Activated CD4-positive, CD25-positive, alpha-beta regulatory T cell treated with anti-CD3 and anti-CD28 coated beads, Interleukin-2, amount 50 U/mL, for 72 hours (primary cell): ENCODE measurements around the gene TRIM13.
"Not testable (repeated sequence)": the region's sequence is repeated elsewhere in the genome, so short reads cannot be mapped to it uniquely, and the experiment has no call there.

Source experiments
- DNase-seq: peaks from one replicate; pipeline ENCODE4 v3.0.0; 2021

The TRIM13 gene

DNA sequence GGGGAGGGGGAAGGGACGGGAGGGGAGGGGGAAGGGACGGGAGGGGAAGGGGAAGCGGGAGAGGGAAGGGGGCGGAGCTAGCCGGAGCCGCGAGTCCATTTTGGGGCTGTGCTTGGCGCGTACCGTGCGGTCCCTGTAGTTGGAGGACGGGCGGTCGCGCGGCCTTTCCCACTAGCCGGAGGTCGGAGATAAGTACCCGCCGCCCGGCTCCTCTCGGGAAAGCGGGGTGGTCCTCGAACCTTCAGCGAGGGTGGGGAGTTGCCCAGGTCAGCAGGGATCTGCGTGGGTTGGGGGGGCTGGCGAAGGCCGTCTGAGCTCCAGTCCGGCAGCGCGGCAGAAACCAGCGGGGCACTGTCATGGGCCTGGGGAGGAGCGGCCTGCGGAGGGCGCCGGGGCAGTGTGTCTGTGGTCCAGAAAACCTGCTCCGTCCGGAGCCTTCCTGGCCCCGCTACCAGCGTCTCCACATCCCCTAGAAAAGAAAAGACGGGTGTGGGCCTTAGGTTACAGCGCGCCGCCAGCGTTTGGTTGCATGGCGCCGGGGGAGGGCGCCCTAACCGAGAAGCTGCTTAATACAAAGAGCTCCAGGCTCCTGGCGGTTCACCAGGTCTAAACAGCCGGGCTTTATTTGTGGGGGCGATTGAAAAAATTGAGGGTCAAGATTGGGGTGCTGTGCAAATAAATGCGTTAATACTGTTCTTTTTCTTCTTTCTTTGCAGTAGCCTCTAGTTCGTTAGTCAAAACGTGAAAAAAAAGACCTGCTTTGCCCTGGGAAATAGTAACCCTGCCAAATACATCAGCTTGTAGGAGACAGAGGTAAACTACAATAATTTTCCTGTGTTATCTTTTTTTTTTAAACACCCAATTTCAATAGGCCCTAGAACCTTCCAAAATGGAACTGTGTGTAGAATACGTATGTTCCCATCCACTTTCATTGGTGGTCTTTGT, at the start of gene TRIM13:
TSS of gene TRIM13 (plus strand) at position 92 of the 945 bp plus-strand sequence. CDS start 14,899 bp downstream, outside the sequence.
- peak; percentile 83 for DNase-seq

DNA sequence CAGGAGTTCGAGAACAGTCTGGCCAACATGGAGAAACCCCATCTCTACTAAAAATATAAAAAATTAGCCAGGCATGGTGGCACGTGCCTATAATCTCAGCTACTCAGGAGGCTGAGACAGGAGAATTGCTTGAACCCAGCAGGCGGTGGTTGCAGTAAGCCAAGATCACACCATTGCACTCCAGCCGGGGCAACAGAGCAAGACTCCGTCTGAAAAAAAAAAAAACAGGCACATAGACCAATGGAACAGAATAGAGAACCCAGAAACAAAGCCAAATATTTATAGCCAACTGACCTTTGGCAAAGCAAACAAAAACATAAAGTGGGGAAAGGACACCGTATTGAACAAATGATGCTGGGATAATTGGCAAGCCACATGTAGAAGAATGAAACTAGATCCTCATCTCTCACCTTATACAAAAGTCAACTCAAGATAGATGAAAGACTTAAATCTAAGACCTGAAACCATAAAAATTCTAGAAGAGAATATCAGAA, 48.0 kb upstream of the TRIM13 start:
- not testable (repeated sequence) for DNase-seq

- no peak for DNase-seq
Measured at GRCh38 chr13:49951754-49952535, 44.9 kb upstream of the TRIM13 start.

DNA sequence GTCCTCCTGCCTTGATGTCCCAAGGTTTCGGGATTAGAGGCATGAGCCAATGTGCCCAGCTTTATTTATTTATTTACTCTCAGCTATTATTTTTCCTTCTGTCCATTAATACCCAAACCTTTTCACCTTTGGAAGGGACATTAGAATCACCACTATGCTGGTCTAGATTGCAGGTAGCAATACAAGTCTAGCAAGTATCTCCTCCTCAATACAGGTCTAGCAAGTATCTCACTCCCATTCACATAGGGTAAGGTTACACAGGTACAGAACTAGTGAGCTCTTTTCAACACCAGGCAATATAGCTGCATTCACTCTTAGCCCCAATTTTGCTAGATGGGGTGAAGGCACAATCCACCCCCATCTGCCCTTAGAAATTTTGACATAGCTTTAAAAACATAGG, 43.3 kb upstream of the TRIM13 start:
- DNase-seq, result no peak

DNA sequence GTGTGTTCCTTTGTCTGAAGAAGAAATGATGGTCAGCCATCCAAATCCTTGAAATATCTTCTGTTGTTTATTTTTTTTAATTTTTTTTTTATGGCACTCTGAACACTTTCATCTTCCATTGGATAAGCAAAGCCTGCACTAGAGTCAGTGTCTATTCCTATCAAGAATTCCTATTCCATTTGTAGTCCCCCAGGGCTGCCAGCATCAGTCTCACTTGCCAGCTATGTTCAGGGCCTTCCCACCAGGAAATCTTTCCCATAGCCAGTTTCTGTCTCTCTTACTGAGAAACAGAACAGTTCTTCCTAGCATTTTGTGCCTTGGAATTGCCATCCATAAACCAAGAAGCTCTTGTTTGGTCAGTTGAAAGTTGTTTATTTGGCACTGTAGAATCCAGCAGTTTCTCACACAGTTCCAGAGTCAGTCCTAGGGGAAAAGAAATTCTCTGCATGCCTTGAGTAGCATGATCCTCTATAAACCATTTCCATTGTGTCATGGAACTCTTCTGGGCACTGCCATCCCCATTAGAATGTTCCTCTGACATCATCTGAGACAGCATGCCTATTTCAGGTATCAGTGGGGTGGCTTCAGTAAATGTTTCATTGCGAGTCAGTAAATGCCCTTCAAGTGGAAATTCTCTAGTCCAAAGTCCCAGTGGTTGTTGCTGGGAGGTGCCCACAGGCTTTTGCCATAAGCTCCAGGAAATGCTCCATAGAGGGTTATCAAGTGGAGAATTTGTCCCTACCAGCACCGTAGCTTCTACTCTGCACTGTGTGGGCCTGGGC, 42.0 kb upstream of the TRIM13 start:
- no peak for DNase-seq

GRCh38 chr13:49956131-49956530, 40.7 kb upstream of the TRIM13 start:
- no peak for DNase-seq

- DNase-seq, result no peak
Measured at GRCh38 chr13:49958321-49958720, 38.5 kb upstream of the TRIM13 start.

GRCh38 chr13:49967456-49967855, 29.4 kb upstream of the TRIM13 start:
- no peak for DNase-seq

GRCh38 chr13:49972709-49973108, 24.1 kb upstream of the TRIM13 start:
- no peak for DNase-seq

- DNase-seq, result no peak
Measured at GRCh38 chr13:49975826-49976225, 21.0 kb upstream of the TRIM13 start.

DNA sequence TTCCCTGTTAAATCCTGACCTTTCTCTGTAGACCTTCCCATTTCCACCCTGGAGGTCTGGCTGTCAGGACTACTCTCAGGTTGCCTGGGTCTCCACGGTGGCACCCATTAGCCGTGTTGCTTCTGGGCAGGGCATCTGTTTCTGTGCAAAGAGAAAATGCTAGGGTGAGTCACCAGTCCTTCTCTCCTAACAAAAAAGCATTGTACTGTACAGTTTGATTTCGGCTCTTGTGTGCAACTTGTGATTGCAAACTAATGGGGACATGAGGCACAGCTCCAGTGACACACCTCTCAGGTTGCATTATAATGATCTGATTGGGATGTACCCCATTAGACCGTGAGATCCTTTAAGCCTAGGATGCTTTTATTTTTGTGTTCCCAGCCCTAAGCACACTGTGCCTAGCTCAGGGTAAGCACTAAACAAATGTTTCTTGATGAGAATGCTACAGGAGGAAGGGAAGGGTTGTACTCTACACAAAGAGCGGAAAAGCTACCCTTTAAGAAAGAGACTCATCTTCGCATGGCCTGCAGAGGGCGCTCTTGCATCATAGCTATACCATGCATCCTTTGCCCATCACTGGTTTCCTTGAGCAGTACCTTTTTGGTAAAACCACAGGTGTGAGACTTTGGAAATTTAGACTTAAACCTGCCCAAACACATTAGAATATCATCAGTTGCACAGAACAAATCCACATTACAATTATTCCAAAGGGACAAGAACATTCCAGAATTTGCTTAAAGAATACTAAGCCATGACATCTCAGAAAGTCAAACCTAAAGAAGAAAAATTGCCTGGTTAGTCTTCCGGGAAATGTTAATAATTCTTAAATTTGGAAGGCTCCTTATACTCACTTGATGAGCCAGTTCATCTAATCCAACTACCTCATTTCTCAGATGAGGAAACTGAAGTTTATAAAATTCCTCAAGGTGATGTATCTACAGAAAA, 20.3 kb upstream of the TRIM13 start:
- DNase-seq, result peak; percentile 76

GRCh38 chr13:49977992-49978391, 18.9 kb upstream of the TRIM13 start:
- no peak for DNase-seq

- no peak for DNase-seq
Measured at GRCh38 chr13:49980266-49980665, 16.6 kb upstream of the TRIM13 start.

DNA sequence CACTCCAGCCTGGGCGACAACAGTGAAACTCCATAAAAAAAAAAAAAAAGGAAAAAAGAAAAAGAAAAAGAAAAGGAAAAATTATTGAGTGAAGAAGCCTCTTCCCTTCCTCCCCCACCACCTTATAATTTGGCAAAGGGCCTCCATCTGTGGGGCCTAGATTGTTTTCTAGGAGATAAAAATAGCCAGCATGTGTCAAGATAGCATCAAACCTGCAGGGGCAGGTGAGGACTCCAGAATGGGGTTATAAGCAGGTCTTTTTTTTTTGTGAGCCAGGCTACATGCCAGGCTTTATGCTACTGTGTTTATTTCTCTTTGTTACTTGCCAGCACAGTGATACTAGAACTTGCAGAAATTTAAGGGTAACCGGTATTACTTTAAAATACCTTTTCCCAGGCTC, 11.7 kb upstream of the TRIM13 start:
- no peak for DNase-seq

- DNase-seq, result no peak
Measured at GRCh38 chr13:49986471-49986870, 10.4 kb upstream of the TRIM13 start.

DNA sequence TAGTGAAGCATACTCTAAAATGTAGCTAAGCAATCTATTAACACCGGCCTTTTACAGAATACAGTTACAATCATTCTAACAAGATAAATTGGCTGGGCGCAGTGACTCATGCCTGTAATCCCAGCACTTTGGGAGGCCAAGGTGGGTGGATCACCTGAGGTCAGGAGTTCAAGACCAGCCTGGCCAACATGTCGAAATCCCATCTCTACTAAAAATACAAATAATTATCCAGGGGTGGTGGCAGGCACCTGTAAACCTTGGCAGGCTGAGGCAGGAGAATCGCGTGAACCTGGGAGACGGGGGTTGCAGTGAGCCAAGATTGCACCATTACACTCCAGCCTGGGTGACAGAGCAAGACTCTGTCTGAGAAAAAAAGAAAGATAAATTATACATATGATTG, 6.2 kb upstream of the TRIM13 start:
- DNase-seq, result not testable (repeated sequence)

DNA sequence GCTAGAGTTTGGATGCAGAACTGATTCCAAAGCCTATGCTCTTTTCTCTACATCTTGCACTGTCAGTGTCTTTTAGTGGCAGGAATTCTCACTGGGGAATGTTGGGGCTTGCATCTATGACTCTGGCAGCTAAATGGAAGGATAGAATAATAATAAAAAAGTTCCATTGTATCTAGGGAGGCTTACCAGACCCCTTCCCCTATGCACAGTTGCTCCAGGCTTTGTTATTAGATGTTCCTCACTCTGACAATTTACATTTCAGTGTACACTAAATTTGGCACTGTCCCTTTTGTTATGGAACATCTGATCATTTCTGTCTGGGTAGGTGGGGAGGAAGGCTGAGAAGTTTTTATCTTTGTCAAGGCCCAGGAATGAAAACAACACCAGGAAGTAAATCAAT, 3.7 kb upstream of the TRIM13 start:
- no peak for DNase-seq

GRCh38 chr13:49993666-49994065, 3.2 kb upstream of the TRIM13 start:
- no peak for DNase-seq

- no peak for DNase-seq
Measured at GRCh38 chr13:49995625-49996101, 1.2 kb upstream of the TRIM13 start.

DNA sequence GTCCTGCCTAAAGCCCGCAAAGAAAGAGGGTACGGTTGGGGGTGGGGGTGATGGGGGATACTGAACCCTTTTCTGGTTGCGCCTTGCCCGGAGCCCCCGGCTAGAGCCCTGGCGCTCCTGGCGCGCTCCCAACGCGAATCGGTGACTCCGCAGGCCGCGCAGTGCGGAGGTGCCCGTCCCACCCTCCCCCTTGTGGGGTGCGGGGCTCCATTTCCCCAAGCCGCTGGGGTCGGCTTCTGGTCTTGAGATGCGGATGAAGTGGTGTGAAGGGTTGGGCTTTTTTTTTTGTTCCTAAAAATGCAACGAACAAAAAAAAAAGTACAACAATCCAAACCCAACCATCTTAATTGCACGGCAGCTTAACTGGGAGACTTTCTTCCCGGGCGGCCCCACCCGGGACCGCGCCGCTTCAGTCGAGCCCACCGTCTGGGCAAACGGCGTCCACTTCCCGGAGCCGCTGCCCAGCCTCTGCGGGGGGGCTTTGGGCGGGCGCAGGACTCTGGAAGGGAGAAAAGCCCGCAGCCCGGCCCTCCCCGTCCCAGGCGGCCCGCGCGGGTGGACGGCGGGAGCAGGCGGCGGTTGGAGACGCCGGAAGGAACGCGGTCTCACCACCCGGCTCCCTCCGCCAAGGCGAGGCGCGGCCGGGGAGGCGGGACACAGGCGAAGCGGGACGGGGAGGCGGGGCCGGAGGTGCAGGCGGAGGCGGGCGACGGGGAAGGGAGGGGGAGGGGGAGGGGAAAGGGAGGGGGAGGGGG, 504 bp upstream of the TRIM13 start:
- DNase-seq, result peak; percentile 89

DNA sequence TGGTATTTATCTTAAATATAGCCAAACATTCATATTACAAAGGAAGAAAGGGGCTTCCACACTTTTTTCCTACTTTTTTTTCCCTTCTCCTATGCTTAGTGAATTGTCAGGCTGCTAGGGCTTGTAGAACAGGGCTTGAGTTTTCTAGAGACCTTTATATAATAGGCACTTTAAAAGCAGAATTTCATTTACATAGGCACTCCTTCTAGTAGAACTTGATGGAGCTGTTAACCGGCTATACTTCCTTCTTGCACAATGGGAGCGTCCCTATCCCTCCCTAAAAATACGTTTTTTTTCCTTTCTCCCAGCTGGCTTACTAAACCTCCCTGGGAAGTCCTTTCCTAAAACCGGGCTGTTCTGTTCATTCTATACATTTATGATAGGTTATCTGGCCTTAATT, 1.1 kb downstream of the TRIM13 start:
- no peak for DNase-seq
